OCI-LY1 (cell line): ENCODE measurements around the gene PDIA3.
A peak's percentile ranks its signal among the peaks of the same experiment; 100 is the strongest.

Experiments used
- EZH2 ChIP-seq: fragments of 200-600 bp; sonication (generic), shearing (Covaris generic); IDR thresholded peaks from 2 replicates; pipeline ENCODE4 v1.8.0; 2017; ENCODE audit warnings: borderline replicate concordance, mixed run types, mild to moderate bottlenecking, antibody characterized with exemption, low read length, moderate library complexity, mixed read lengths
- TF ChIP-seq, protein P1 (sequence below): fragments of 200-600 bp; sonication (generic), shearing (Covaris generic); IDR thresholded peaks from 2 replicates; pipeline ENCODE4 v1.5.1; 2017; ENCODE audit warnings: mild to moderate bottlenecking, antibody characterized with exemption, low read length, moderate library complexity, mixed read lengths

DNA sequence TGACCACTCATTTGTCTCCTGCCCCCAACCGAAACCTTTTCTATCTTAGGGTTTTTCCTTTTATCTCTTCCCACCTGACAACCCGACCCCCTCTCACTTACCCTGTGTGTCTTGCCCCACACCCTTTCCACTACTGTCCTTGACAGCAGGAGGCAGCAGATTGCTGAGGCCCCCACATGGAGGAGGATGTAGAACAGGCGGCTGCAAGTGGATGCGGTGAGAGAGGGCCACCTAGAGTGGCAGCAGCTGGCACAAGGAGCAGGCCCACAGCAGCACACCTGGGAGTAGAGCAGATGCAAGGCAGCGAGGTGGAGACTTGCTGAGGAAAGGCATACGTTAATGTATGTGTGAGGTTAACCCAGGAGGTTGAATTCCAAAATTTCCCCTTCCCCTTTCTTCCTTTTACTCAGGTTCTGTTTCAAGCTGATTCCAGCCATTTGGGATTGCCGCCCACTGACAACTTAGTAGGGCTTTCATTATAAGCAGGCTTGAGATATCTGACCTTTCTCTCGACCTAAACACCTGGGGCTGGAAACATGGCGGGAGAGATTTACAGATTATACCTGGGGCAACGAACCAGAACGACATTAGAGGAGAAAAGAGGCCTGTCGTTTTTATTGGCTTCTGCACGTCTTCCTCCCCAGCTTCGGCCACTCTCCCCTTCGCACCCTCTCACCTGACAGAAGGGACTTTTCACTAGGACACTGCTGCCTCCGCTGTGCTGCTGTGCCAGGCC, 53.1 kb downstream of the PDIA3 start:
- TF ChIP-seq, protein P1, sequence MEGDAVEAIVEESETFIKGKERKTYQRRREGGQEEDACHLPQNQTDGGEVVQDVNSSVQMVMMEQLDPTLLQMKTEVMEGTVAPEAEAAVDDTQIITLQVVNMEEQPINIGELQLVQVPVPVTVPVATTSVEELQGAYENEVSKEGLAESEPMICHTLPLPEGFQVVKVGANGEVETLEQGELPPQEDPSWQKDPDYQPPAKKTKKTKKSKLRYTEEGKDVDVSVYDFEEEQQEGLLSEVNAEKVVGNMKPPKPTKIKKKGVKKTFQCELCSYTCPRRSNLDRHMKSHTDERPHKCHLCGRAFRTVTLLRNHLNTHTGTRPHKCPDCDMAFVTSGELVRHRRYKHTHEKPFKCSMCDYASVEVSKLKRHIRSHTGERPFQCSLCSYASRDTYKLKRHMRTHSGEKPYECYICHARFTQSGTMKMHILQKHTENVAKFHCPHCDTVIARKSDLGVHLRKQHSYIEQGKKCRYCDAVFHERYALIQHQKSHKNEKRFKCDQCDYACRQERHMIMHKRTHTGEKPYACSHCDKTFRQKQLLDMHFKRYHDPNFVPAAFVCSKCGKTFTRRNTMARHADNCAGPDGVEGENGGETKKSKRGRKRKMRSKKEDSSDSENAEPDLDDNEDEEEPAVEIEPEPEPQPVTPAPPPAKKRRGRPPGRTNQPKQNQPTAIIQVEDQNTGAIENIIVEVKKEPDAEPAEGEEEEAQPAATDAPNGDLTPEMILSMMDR = peak; percentile 71
- TF ChIP-seq EZH2 = no peak
